Measurements from ENCODE around the gene HCRTR1.

- TF ChIP-seq CTCF (IDR thresholded peaks at IDR 0.05): no peak
- TF ChIP-seq EZH2 (IDR thresholded peaks at IDR 0.05; ENCODE audit: borderline replicate concordance, insufficient read depth, low read depth, low read length, poor library complexity, severe bottlenecking): no peak
Observed at GRCh38 chr1:31637915-31638673, 20.6 kb downstream of the HCRTR1 start.

Measured in B cell (primary cell).